Trophoblast cell (in vitro differentiated cells and primary cell): ENCODE results near the gene CIDEC.

Experiments used
- DNase-seq, 2 donors: peaks; one replicate each; pipeline ENCODE4 v3.0.0-alpha.2; 2016
- H2AFZ ChIP-seq: 2 replicates; pipeline ENCODE4 v1.6.1; 2013; ENCODE audit warnings: low read length, moderate library complexity, mild to moderate bottlenecking; ENCODE audit not compliant: insufficient read depth, poor library complexity
- H2AK5ac ChIP-seq: 2 replicates; pipeline ENCODE4 v1.6.1; 2013; ENCODE audit warnings: mild to moderate bottlenecking, low read length
- H2BK120ac ChIP-seq: 2 replicates; pipeline ENCODE4 v1.6.1; 2013; ENCODE audit warnings: low read length, mild to moderate bottlenecking, moderate library complexity; ENCODE audit not compliant: insufficient read depth, poor library complexity
- H2BK12ac ChIP-seq: 2 replicates; pipeline ENCODE4 v1.6.1; 2013; ENCODE audit warnings: mild to moderate bottlenecking, low read length, moderate library complexity
- H2BK5ac ChIP-seq: 2 replicates; pipeline ENCODE4 v1.6.1; 2013; ENCODE audit warnings: low read length, low read depth, moderate library complexity, mild to moderate bottlenecking; ENCODE audit not compliant: poor library complexity
- H3K14ac ChIP-seq: 2 replicates; pipeline ENCODE4 v1.6.1; 2013; ENCODE audit warnings: mild to moderate bottlenecking, low read length
- H3K18ac ChIP-seq: 2 replicates; pipeline ENCODE4 v1.6.1; 2013; ENCODE audit warnings: mild to moderate bottlenecking, low read length
- H3K23ac ChIP-seq: 2 replicates; pipeline ENCODE4 v1.6.1; 2013; ENCODE audit warnings: low read length
- H3K27ac ChIP-seq: 2 replicates; pipeline ENCODE4 v1.5.1; 2013; ENCODE audit warnings: low read depth, mild to moderate bottlenecking, inconsistent platforms, low read length, moderate library complexity
- H3K27me3 ChIP-seq: 2 replicates; pipeline ENCODE4 v1.6.1; 2013; ENCODE audit warnings: inconsistent platforms, mild to moderate bottlenecking, low read length, moderate library complexity; ENCODE audit not compliant: insufficient read depth
- H3K36me3 ChIP-seq, 2 experiments: 1 replicate in 1 of 2; 2 replicates in 1 of 2; pipeline ENCODE4 v1.6.1; 2013; ENCODE audit warnings: low read length in 2 of 2, mild to moderate bottlenecking in 2 of 2, moderate library complexity in 1 of 2; ENCODE audit not compliant: insufficient read depth in 2 of 2, control insufficient read depth in 1 of 2
- H3K4ac ChIP-seq: 2 replicates; pipeline ENCODE4 v1.6.1; 2013; ENCODE audit warnings: low read depth, mild to moderate bottlenecking, low read length, moderate library complexity
- H3K4me1 ChIP-seq, 2 experiments: 1 replicate in 1 of 2; 2 replicates in 1 of 2; pipeline ENCODE4 v1.6.1; 2013; ENCODE audit warnings: low read length in 2 of 2, mild to moderate bottlenecking in 2 of 2, moderate library complexity in 1 of 2; ENCODE audit not compliant: insufficient read depth in 2 of 2, control insufficient read depth in 1 of 2
- H3K4me2 ChIP-seq: 2 replicates; pipeline ENCODE4 v1.6.1; 2013; ENCODE audit warnings: inconsistent platforms, mild to moderate bottlenecking, low read length, moderate library complexity
- H3K4me3 ChIP-seq: 2 replicates; pipeline ENCODE4 v1.5.1; 2013; ENCODE audit warnings: mild to moderate bottlenecking, low read depth, low read length, inconsistent platforms
- H3K79me1 ChIP-seq: one replicate; pipeline ENCODE4 v1.6.1; 2013; ENCODE audit warnings: low read length
- H3K79me2 ChIP-seq: 2 replicates; pipeline ENCODE4 v1.6.1; 2013; ENCODE audit warnings: low read length, mild to moderate bottlenecking; ENCODE audit not compliant: control insufficient read depth, insufficient read depth, poor library complexity
- H3K9ac ChIP-seq: 2 replicates; pipeline ENCODE4 v1.6.1; 2013; ENCODE audit warnings: mild to moderate bottlenecking, low read length
- H3K9me3 ChIP-seq: 2 replicates; pipeline ENCODE4 v1.6.1; 2013; ENCODE audit warnings: low read depth, mild to moderate bottlenecking, control low read depth, inconsistent platforms, low read length; ENCODE audit not compliant: insufficient read depth
- H4K12ac ChIP-seq: 2 replicates; pipeline ENCODE4 v1.6.1; 2013; ENCODE audit warnings: low read depth, mild to moderate bottlenecking, low read length, moderate library complexity
- H4K8ac ChIP-seq: 2 replicates; pipeline ENCODE4 v1.6.1; 2013; ENCODE audit warnings: low read depth, mild to moderate bottlenecking, low read length, moderate library complexity
- H4K91ac ChIP-seq: one replicate; pipeline ENCODE4 v1.6.1; 2013; ENCODE audit warnings: low read depth, mild to moderate bottlenecking, low read length, moderate library complexity
- WGBS: extraction: QIAGEN DNeasy Blood & Tissue Kit; methylation state at CpG from one replicate; pipeline ENCODE4 v1.1.7; 2013; ENCODE audit warnings: missing lambda C conversion rate; ENCODE audit not compliant: insufficient read length, insufficient coverage; ENCODE audit errors: extremely low coverage; 5-methylcytosine and 5-hydroxymethylcytosine counted together

The CIDEC gene

DNA sequence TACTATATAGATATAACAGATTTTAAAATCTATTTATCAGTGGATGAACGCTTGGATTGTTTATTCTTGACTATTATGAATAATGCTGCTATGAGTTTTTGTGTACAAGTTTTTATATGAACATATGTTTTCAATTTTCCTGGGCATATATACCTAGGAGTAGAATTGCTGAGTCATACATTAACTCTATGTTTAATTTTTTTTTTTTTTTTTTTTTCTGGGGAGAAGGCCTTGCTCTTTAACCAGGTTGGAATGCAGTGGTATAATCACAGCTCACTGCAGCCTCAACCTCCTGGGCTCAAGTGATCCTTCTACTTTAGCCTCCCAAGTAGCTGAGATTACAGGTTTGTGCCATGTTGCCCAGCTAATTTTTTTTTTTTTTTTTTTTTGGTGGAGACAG, 9.1 kb downstream of the CIDEC start:
- no peak overlapping the region for H4K12ac ChIP-seq
- H3K27me3 ChIP-seq = no peaks in the 10 kb centered on the region
- no peaks in the 10 kb centered on the region for H3K79me2 ChIP-seq
- no peak overlapping the region for H2BK120ac ChIP-seq
- H3K14ac ChIP-seq = no peak overlapping the region
- peaks cover 1% of the 10 kb centered on the region for H3K9me3 ChIP-seq
- WGBS = no CpG with 5 or more reads among the region's 1 CpG
- no peak overlapping the region for H2AK5ac ChIP-seq
- H2BK12ac ChIP-seq = no peak overlapping the region
- no peak overlapping the region for H2AFZ ChIP-seq
- H3K79me1 ChIP-seq = peaks cover 1% of the 10 kb centered on the region
- H4K8ac ChIP-seq = no peak overlapping the region
- no peaks in the 10 kb centered on the region for H3K36me3 ChIP-seq
- H3K4me2 ChIP-seq = no peak overlapping the region
- H2BK5ac ChIP-seq = no peak overlapping the region
- H3K4me1 ChIP-seq = no peaks in the 10 kb centered on the region
- no peak overlapping the region for H3K27ac ChIP-seq
- H3K4ac ChIP-seq = no peak overlapping the region
- no peak overlapping the region for H3K9ac ChIP-seq
- H4K91ac ChIP-seq = no peak overlapping the region
- DNase-seq = peak in 1 of 2 donors; percentile 60
- H3K4me3 ChIP-seq = no peak overlapping the region
- no peak overlapping the region for H3K18ac ChIP-seq
- H3K23ac ChIP-seq = no peak overlapping the region

DNA sequence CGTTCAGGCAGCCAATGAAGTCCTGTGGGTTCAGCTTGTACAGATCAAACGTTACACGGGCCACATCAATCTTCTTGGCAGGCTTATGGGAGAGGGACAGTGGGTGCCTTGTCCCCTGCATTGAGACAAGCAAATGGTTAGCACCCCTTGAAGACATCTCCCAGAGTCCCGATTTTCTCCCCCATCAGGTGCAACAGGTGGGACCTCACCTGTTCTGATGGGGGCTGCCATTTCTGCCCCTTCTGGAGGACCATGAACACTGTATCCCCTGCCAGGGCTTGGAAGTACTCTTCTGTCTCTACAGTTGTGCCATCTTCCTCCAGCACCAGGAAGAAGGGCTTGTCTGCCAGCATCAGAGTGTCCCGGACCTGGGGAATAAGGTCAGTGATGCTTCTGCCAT, 10.1 kb downstream of the CIDEC start:
- Histone ChIP-seq H4K91ac (no peak overlapping the region), H2BK12ac (peak overlapping the region; percentile 17), H3K9me3 (peaks cover 1% of the 10 kb centered on the region), H2BK5ac (no peak overlapping the region), H3K14ac (no peak overlapping the region), H2AK5ac (no peak overlapping the region), H3K4me2 (no peak overlapping the region), H3K4ac (no peak overlapping the region), H3K79me1 (peaks cover 1% of the 10 kb centered on the region), H4K12ac (no peak overlapping the region), H4K8ac (no peak overlapping the region), H2BK120ac (no peak overlapping the region), H3K23ac (no peak overlapping the region), H2AFZ (no peak overlapping the region), H3K36me3 (no peaks in the 10 kb centered on the region), H3K18ac (no peak overlapping the region), H3K4me3 (no peak overlapping the region), H3K4me1 (no peaks in the 10 kb centered on the region), H3K79me2 (no peaks in the 10 kb centered on the region), H3K9ac (no peak overlapping the region), H3K27ac (no peak overlapping the region), H3K27me3 (no peaks in the 10 kb centered on the region)
- no CpG with 5 or more reads among the region's 5 CpGs for WGBS
- DNase-seq = no peak

DNA sequence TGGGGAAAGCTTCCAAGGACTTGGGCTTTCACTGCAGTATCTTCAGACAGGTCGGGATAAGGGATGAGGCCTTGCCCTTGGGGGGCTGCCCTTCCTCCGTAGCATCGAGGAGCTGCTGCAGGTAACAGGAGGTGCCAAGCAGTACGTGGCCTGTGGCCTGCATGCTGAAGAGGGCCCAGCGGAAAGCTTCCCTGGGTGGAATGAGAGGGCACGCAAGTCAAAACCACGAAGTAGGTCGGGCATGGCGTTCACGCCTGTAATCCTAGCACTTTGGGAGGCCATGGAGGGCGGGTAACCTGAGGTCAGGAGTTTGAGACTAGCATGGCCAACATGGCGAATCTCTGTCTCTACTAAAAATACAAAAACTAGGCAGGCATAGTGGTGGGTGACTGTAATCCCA, 12.9 kb downstream of the CIDEC start:
- H3K4me2 ChIP-seq = no peak overlapping the region
- no peak overlapping the region for H3K14ac ChIP-seq
- no peak overlapping the region for H2AK5ac ChIP-seq
- peaks cover 1% of the 10 kb centered on the region for H3K9me3 ChIP-seq
- H2BK12ac ChIP-seq = no peak overlapping the region
- H3K27me3 ChIP-seq = no peaks in the 10 kb centered on the region
- no peak overlapping the region for H4K91ac ChIP-seq
- no peak overlapping the region for H3K27ac ChIP-seq
- no peak overlapping the region for H2BK120ac ChIP-seq
- H3K79me1 ChIP-seq = peaks cover 10% of the 10 kb centered on the region
- H4K8ac ChIP-seq = no peak overlapping the region
- DNase-seq = no peak
- H2AFZ ChIP-seq = no peak overlapping the region
- H3K79me2 ChIP-seq = peaks cover 2% of the 10 kb centered on the region
- no peaks in the 10 kb centered on the region for H3K36me3 ChIP-seq
- peaks cover 7 to 11% of the 10 kb centered on the region in 2 experiments for H3K4me1 ChIP-seq
- no peak overlapping the region for H4K12ac ChIP-seq
- WGBS = no CpG with 5 or more reads among the region's 12 CpGs
- no peak overlapping the region for H3K18ac ChIP-seq
- no peak overlapping the region for H3K4ac ChIP-seq
- no peak overlapping the region for H3K9ac ChIP-seq
- H3K4me3 ChIP-seq = no peak overlapping the region
- no peak overlapping the region for H3K23ac ChIP-seq
- H2BK5ac ChIP-seq = no peak overlapping the region

DNA sequence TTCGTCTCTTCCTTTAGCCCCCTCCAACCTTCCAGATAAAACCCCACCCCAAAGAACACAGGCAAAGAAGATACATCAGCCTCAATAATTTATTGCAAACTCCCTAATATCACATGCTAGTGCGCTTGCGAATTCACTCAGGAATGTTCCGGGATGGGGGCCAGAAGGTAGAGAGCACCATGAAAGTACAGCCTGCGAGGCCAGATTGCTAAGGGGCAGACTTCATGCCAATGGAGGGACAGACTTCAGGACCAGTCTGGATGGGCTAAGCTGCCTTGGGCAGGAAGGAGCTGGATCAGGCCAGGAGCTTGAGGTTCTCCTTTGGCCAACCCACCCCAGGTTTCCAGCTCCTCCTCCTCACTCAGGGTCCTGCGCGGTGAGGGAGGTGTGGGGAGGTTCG, 13.4 kb downstream of the CIDEC start:
- Histone ChIP-seq H3K18ac (no peak overlapping the region), H3K4me1 (peaks cover 7 to 11% of the 10 kb centered on the region in 2 experiments), H4K8ac (no peak overlapping the region), H3K79me1 (peaks cover 11% of the 10 kb centered on the region), H3K23ac (no peak overlapping the region), H2BK120ac (no peak overlapping the region), H3K14ac (no peak overlapping the region), H2BK12ac (no peak overlapping the region), H3K27me3 (no peaks in the 10 kb centered on the region), H3K9me3 (peaks cover 1% of the 10 kb centered on the region), H2BK5ac (no peak overlapping the region), H4K12ac (no peak overlapping the region), H2AFZ (no peak overlapping the region), H3K4me3 (no peak overlapping the region), H3K27ac (no peak overlapping the region), H3K4me2 (no peak overlapping the region), H3K4ac (no peak overlapping the region), H3K79me2 (peaks cover 2% of the 10 kb centered on the region), H2AK5ac (no peak overlapping the region), H4K91ac (no peak overlapping the region), H3K9ac (no peak overlapping the region), H3K36me3 (no peaks in the 10 kb centered on the region)
- WGBS = no CpG with 5 or more reads among the region's 8 CpGs
- DNase-seq = no peak
